Central memory CD8-positive, alpha-beta T cell (primary cell): ENCODE data around the gene GCFC2.

Experiments
- ATAC-seq: fragments of 150-1000 bp; cut with Tn5 transposase; replicated peaks from 2 replicates; pipeline ENCODE4 v1.10.0; 2022; ENCODE audit warnings: mild to moderate bottlenecking, moderate FRiP score, moderate number of reproducible peaks; ENCODE audit not compliant: poor library complexity, severe bottlenecking; ENCODE audit errors: extremely low read depth
- DNase-seq, 2 donors: peaks; one replicate each; pipeline ENCODE4 v3.0.0; 2021; ENCODE audit warnings: low spot score in 2 of 2
- H3K27ac Mint-ChIP-seq: one replicate; pipeline ENCODE4 v1.8.0; 2022; ENCODE audit warnings: low read depth, mild to moderate bottlenecking, moderate library complexity, mixed read lengths
- H3K27me3 Mint-ChIP-seq: one replicate; pipeline ENCODE4 v1.8.0; 2022; ENCODE audit warnings: mixed read lengths
- H3K36me3 Mint-ChIP-seq: one replicate; pipeline ENCODE4 v1.8.0; 2022; ENCODE audit warnings: mild to moderate bottlenecking, moderate library complexity, mixed read lengths; ENCODE audit not compliant: insufficient read depth
- H3K4me1 Mint-ChIP-seq: one replicate; pipeline ENCODE4 v1.8.0; 2022; ENCODE audit warnings: mixed read lengths
- H3K4me3 Mint-ChIP-seq: one replicate; pipeline ENCODE4 v1.8.0; 2022; ENCODE audit warnings: mild to moderate bottlenecking, moderate library complexity, mixed read lengths
- H3K9me3 Mint-ChIP-seq: one replicate; pipeline ENCODE4 v1.8.0; 2022; ENCODE audit warnings: mixed read lengths

Gene GCFC2

DNA sequence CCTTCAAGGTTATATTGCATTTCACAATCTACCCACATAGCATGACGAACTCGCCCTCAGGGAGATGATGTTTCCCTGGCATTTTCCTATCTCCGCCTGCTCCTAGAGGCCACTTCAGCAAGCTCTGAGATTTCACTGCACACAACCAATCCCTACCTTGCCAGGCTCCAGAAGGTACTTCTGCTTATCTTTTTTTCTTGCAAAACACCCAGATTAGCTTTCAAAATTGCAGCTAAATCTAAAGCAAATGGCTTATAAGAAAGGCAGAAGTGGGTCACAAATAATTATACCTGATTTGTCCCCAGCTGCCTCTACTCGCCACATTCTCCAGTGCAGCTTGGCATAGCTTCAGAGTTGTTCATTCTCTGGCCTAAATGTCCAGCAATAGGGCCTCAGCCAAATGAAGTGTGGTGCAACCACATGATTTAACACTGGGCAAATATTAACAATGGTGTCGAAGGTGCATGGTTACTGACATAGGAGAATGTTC is 96.5 kb downstream of the GCFC2 start:
- H3K4me1 Mint-ChIP-seq, result no peaks in the 10 kb centered on the region
- no peaks in the 10 kb centered on the region for H3K36me3 Mint-ChIP-seq
- DNase-seq, result no peak
- peaks cover 35% of the 10 kb centered on the region for H3K27me3 Mint-ChIP-seq
- H3K27ac Mint-ChIP-seq, result no peak overlapping the region
- no peak overlapping the region for H3K4me3 Mint-ChIP-seq
- H3K9me3 Mint-ChIP-seq, result no peaks in the 10 kb centered on the region
- ATAC-seq, result no peak

DNA sequence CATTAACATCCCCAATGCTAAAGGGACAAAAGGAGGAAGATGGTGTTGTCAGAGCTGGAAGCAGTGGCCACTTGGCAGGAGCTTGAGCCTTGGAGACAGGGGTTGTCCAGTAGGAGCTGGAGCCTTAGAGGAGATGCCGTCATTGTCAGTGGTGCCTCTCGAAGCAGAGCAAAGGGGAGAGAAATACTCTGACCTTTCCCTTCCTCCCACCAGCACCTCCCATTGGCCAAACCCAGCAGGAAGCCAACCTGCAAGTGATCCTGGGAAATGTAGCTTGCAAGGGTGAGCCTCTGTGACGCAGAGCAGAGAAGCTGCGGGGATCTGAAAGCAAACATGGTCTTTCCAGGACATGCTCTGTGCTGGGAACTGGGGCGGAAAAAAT is 97.9 kb downstream of the GCFC2 start:
- ATAC-seq, result no peak
- Mint-ChIP-seq H3K36me3 (no peaks in the 10 kb centered on the region), H3K4me3 (no peak overlapping the region), H3K9me3 (no peaks in the 10 kb centered on the region), H3K27me3 (peaks cover 48% of the 10 kb centered on the region), H3K4me1 (no peaks in the 10 kb centered on the region), H3K27ac (no peak overlapping the region)
- DNase-seq, result no peak
